HG02884 (cell line): Measurements from ENCODE around the gene CDK7.

Experiments
- ATAC-seq: cut with Tn5 transposase; IDR thresholded peaks from one replicate; pipeline ENCODE4 v1.9.1; 2021; ENCODE audit warnings: mild to moderate bottlenecking, moderate library complexity; ENCODE audit not compliant: unreplicated experiment

CDK7 gene

GRCh38 chr5:69288069-69288468, 53.4 kb downstream of the CDK7 start:
- ATAC-seq, result no peak

- no peak for ATAC-seq
Measured at GRCh38 chr5:69288688-69289087, 54.0 kb downstream of the CDK7 start.

GRCh38 chr5:69292306-69292705, 57.6 kb downstream of the CDK7 start:
- no peak for ATAC-seq

- ATAC-seq, result no peak
Measured at GRCh38 chr5:69293882-69294281, 59.2 kb downstream of the CDK7 start.

DNA sequence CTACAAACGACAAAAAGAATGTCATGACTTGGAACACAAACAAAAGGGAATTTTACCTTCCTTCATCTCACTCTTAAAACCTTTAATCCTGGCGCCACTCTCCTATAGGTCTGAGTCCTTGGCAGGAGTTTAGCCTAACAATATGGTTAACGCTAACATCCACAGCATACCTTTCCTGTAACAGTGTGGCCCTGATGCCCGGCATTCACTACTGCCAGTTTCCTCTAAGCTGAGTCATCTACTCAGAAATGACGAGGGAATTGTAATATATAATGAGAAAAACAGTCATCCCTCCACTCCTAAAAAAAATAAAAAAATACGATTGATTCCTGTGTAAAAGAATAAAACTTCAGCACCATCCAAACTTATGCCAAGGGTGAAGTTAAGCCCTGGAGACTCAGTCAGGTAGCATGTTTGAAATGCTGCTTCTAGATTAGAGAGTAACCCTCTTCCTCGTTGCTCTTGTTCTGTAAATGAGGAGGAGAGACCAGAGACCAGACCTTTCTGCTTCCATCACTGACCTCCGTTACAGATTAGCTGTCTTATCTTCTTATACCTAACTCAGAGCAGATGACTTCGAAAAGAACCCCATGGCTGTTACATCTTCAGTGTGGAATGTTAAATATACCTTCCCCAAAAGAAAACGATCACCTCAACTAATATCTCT, 60.5 kb downstream of the CDK7 start:
- ATAC-seq, result no peak

GRCh38 chr5:69299625-69300024, 64.9 kb downstream of the CDK7 start:
- no peak for ATAC-seq

DNA sequence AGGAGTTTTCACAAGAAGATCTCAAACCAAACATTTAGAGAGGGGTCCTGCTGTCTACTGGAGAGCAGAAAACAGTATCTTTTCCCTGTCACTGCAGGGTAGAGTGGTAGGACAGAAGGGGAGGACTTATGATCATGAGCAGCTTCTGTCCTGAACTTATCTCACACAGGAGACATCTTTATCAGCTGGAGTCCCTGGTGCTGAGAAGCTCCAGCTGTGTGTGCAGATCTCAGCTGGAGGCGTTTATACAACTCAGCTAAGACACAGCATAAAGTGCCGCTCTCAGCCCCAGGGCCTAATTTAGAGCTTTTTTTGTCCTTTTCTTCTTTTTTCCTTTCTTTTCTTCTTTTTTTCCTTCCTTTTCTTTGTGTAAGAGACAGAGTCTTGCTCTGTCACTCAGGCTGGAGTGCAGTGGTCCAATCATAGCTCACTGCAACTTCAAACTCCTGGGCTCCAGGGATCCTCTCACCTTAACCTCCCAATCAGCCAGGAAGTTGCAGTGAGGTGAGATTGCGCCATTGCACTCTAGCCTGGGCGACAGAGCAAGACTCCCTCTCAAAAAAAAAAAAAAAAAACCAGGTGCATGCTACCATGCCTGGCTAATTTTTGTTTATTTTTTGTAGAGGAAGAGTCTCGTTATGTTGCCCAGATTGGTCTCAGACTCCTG, 66.0 kb downstream of the CDK7 start:
- ATAC-seq, result no peak

DNA sequence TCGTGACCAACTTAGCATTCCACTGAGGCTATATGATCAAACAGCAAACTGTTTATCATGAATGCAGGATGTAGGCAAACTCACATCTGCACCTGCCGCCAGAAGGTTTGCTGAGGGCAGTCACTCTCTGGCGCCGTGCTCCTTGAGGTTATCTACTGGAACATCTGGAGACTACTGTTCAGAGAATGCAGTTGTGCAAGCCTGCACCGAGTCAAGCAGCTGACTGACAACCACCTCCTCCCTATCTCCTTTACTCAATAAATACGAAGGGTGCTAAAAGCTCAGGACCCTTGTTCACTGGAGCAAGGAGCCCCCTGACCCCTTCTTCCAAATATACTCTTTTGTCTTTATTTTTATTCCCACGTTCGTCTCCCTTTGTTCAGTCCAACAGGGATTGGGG, 70.8 kb downstream of the CDK7 start:
- no peak for ATAC-seq

- ATAC-seq, result no peak
Measured at GRCh38 chr5:69308046-69308553, 73.4 kb downstream of the CDK7 start.

- no peak for ATAC-seq
Measured at GRCh38 chr5:69309380-69309779, 74.7 kb downstream of the CDK7 start.

DNA sequence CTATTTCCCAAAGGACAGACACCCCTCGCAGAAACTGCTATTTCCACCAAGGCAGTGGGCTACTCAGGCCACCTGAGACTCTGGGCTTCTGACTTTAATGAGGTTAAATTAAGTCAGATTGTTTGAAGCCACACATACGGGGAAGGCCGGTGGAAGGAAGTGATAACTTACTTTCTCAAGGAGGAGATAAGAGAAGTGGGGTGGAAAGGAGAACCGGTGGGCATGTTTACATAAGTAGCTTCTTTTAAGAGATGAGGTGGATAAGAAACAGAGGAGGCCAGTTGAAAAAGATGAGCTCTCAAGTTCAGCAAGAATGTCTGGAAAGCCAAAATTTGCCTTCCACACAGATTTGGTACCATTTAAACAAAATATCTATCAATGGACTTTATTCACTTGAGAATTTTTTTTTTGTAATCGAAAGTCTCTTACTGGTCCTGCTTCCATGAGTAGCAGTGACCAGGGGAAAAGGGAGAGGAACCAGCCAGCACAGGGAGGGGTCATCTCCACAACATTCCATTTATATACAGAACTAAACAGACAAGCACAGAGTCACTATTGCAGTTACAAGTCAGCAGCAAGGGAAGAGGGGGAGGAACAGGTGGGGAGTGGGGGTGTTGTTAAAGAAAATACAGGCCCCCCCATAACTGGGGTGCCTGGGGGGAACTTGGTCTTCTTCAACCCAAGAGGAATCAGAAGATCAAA, 77.9 kb downstream of the CDK7 start:
- ATAC-seq, result no peak

GRCh38 chr5:69313428-69313827, 78.7 kb downstream of the CDK7 start:
- ATAC-seq, result no peak

DNA sequence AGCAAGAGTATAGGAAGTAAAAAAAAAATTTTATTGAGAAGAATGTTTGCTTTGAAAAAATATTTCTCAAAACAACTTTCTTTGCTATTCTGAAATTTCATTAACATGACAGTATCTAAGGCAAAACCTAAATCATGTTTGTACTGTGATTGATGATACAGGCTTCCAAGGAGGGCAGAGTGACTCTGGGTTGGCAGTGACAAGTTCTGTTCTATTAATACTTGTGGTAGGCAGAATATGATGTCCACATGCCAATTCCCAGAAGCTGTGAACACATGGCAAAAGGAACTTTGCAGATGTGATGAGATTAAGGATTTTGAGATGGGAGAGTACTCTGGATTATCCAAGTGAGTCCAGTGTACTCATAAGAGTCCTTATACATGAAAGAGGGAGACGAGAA, 81.3 kb downstream of the CDK7 start:
- ATAC-seq, result no peak

DNA sequence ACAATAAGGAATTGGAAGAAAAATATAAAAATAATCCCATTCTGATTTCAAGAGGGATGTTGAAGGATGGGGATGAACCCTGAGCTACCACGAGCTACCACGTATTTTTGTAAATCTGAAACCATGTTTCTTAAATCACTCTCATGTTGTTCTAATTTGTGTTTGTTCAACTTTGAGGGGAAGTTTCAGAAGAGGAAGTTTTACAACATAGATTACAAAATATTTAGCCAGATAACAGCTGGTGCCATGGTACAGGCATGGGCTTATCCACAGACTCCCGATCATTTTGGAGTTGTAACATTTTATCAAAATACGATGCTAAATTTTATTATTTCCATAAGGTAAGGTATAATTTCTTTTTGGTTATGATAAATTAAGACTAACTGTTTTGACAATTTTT, 82.7 kb downstream of the CDK7 start:
- ATAC-seq, result no peak

GRCh38 chr5:69326365-69326764, 91.7 kb downstream of the CDK7 start:
- no peak for ATAC-seq
